ENCODE data around the gene NFYA.

NFYA gene

DNA sequence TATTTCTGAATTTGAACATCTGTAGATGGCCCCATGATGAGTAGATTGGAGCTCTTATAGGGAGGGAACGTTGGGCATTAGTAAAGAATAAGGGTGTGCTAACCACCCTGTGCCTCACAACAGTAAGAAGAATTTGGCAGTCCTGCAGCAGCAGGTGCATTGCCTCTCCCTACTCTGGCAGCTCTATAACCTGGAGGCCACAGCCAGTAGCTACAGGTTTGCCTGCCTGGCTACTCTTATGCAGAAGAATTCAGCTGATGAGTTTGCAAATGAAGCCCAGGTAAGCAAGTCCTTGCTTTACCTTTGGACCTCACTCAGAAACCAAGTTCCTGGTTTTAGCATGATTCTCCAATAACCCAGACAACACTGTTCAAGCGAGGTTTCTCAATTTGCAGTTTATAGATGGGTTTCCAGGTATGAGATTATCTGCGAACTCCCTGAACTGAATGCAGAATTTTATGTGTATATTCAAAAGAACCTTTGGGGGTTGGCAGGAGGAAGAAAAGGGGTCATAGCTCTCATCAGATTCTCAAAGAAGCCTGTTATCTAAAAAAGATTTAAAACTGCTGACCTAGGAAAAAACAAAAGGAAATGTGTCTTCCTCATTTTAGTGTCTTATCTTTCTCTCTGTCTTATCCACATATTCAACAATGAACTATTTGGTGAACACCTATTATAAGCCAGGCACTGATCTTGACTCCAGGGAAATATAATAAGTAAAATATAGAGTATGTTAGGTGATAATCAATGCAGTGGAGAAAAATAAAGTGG is 62.5 kb downstream of the NFYA start:
- Mint-ChIP-seq H3K4me3 (no peak overlapping the region), H3K27me3 (ENCODE audit: low read depth) (no peaks in the 10 kb centered on the region), H3K27ac (no peak overlapping the region), H3K36me3 (ENCODE audit: low read depth) (peaks cover 4% of the 10 kb centered on the region), H3K9me3 (no peaks in the 10 kb centered on the region), H3K4me1 (no peaks in the 10 kb centered on the region)
- TF ChIP-seq, protein P1, sequence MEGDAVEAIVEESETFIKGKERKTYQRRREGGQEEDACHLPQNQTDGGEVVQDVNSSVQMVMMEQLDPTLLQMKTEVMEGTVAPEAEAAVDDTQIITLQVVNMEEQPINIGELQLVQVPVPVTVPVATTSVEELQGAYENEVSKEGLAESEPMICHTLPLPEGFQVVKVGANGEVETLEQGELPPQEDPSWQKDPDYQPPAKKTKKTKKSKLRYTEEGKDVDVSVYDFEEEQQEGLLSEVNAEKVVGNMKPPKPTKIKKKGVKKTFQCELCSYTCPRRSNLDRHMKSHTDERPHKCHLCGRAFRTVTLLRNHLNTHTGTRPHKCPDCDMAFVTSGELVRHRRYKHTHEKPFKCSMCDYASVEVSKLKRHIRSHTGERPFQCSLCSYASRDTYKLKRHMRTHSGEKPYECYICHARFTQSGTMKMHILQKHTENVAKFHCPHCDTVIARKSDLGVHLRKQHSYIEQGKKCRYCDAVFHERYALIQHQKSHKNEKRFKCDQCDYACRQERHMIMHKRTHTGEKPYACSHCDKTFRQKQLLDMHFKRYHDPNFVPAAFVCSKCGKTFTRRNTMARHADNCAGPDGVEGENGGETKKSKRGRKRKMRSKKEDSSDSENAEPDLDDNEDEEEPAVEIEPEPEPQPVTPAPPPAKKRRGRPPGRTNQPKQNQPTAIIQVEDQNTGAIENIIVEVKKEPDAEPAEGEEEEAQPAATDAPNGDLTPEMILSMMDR (IDR thresholded peaks at IDR 0.05; ENCODE audit: unreplicated experiment in 3 of 3), result no peak

DNA sequence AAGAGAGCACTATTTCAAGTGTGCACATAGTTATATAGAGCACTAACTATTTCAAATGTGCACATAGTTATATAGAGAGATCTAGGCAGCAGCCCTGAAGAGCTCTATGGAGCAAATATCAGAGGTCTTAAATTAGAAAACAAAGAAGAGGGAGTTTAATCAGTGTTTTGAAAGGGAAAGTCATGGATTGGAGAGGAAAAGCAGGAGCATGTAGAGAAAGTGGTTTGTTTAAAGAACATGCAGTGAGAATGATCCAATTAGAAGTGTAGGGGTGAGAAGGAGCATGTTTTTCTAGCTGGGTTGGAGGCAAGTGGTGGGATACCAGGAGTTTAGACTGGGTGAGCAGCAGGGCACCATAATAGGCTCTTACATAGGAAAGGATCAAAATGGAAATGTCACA is 64.1 kb downstream of the NFYA start:
- TF ChIP-seq, protein P1 (IDR thresholded peaks at IDR 0.05; ENCODE audit: unreplicated experiment in 3 of 3), result no peak
- Mint-ChIP-seq H3K27me3 (ENCODE audit: low read depth) (no peaks in the 10 kb centered on the region), H3K4me3 (no peak overlapping the region), H3K9me3 (no peaks in the 10 kb centered on the region), H3K36me3 (ENCODE audit: low read depth) (peaks cover 4% of the 10 kb centered on the region), H3K27ac (no peak overlapping the region), H3K4me1 (no peaks in the 10 kb centered on the region)

DNA sequence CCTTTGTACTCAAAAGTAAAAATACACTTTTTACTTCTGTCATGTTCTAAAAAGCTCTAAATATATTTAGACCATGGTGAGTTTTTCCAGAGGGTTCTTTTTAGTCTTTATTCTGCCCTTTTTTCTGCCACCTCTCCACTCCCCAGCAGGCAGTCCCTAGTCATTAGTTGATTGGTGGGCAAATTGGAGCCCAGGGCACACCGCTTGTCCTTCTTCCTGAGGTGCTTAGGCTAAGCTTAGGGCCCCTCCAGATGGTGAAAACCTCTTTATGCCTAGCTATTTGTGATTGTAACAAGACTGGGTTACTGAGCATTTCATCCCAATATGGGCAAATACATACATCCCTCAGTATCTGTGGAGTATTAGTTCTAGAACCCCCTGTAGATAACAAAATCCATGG is 75.1 kb downstream of the NFYA start:
- Mint-ChIP-seq H3K27me3 (ENCODE audit: low read depth) (peaks cover 10% of the 10 kb centered on the region), H3K27ac (no peak overlapping the region), H3K4me1 (no peaks in the 10 kb centered on the region), H3K36me3 (ENCODE audit: low read depth) (peaks cover 4% of the 10 kb centered on the region), H3K9me3 (peaks cover 7% of the 10 kb centered on the region), H3K4me3 (no peak overlapping the region)
- TF ChIP-seq, protein P1 (IDR thresholded peaks at IDR 0.05; ENCODE audit: unreplicated experiment in 3 of 3), result no peak

All from nephron (organoid).